Renal cortex interstitium (tissue), 15 donors: ENCODE data around the gene PCDH11X. TPM values are rescaled to one million over a fixed set of nuclear protein-coding genes. Genes with fewer than 3 reads are reported as not detected.
"Not testable (repeated sequence)": the region's sequence is repeated elsewhere in the genome, so short reads cannot be mapped to it uniquely, and the experiment has no call there.

ENCODE experiments used
- DNase-seq, 11 donors: peaks; one replicate each; pipeline ENCODE4 v3.0.0-alpha.2; 2013; ENCODE audit warnings: low read depth in 9 of 11, low spot score in 4 of 11; ENCODE audit errors: extremely low read depth in 1 of 11
- long read RNA-seq, 16 experiments: transcript quantifications; one replicate each; lab custom pipeline, GENCODE V29; 2026
- polyA plus RNA-seq, 3 donors: library from polyadenylated mRNA; unstranded; fragments of 120-200 nt; gene quantifications; one replicate each; pipeline ENCODE4 v1.2.1, GENCODE V29; 2013; ENCODE audit not compliant: insufficient read length in 3 of 3

Gene PCDH11X
- under 1 TPM; 0.06 to 0.36 (median 0.09) TPM for polyA plus RNA-seq
- long read RNA-seq, donor 1: 0 reads
- long read RNA-seq, donor 2: 0 reads
- long read RNA-seq, donor 3: 0 reads
- long read RNA-seq, donor 4: 0 reads
- long read RNA-seq, donor 5: 0 reads
- long read RNA-seq, donor 6: 0 reads
- long read RNA-seq, donor 7: 0 reads
- long read RNA-seq, donor 8: 0 reads
- long read RNA-seq, donor 9: 0 reads
- long read RNA-seq, donor 10: 0 reads
- long read RNA-seq, donor 11: 0 reads
- long read RNA-seq, donor 12: 0 reads
- long read RNA-seq, donor 13: 0 reads
- long read RNA-seq, donor 14: 0 reads
- long read RNA-seq, donor 15: 0 reads
- long read RNA-seq, donor 16: 0 reads

DNA sequence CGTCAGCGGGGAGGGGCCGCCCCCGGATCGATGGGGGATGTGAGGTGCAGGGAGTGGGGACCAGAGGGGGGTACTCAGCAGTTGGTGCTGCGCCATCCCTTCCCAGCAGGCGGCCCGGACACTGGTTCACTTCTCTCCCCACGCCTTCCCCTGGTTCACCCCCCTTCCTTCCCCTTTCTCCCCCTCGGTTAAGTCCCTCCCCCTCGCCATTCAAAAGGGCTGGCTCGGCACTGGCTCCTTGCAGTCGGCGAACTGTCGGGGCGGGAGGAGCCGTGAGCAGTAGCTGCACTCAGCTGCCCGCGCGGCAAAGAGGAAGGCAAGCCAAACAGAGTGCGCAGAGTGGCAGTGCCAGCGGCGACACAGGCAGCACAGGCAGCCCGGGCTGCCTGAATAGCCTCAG lies at the start of gene PCDH11X:
TSS of gene PCDH11X (plus strand) at position 241 of the 400 bp plus-strand sequence. CDS start 56,130 bp downstream, outside the sequence.
- DNase-seq: peak in 3 of 11 donors; percentile 0 to 7 (median 7)

- DNase-seq: not testable (repeated sequence)
These were observed 31.7 kb upstream of the PCDH11X start for GRCh38 chrX:91747446-91747845.

- DNase-seq: not testable (repeated sequence)
These were observed 26.2 kb upstream of the PCDH11X start for GRCh38 chrX:91753022-91753421.

- DNase-seq: not testable (repeated sequence)
These were observed 8.3 kb upstream of the PCDH11X start for GRCh38 chrX:91770619-91771488.

GRCh38 chrX:91773943-91774342 lies 5.2 kb upstream of the PCDH11X start:
- not testable (repeated sequence) for DNase-seq

- not testable (repeated sequence) for DNase-seq
These were observed 833 bp downstream of the PCDH11X start for GRCh38 chrX:91780008-91780407.

- not testable (repeated sequence) for DNase-seq
These were observed 1.5 kb downstream of the PCDH11X start for GRCh38 chrX:91780698-91781097.

DNA sequence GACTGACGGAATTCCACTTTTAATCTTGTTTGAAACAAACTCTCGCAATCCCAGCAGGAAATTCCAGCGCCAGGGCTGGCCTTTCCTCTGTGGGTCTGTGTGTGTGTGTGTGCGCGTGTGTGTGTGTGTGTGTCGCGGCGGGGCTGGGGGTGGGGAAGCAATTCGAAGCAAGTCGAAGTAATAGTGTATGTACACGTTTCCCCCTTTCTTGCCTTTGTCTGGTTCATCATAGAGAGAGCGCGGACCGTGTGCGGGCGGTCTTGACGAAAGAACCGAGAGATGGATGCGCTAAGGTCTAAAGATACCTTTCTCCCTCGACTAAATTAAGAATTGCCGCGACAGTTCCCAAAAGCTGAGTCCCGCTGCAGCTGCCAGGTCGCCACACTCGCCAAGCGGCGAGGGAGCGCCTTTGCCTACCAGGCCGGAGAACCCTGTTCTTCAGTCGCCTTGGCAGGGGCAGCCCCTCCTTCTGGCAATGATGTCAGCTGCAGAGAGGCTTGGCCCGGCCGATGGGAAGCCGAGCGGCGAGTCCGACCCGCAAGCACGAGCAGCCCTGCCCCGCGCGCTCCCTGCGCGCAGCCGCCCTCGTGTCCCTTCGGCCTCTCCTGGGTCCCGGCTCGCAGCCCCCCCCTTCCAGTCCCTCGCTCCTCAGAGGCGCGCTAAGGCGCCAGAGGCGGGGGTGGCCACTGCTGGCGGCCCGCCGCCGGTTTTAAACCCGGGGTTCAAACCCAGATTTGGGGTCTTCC lies 2.6 kb downstream of the PCDH11X start:
- DNase-seq: not testable (repeated sequence)

DNA sequence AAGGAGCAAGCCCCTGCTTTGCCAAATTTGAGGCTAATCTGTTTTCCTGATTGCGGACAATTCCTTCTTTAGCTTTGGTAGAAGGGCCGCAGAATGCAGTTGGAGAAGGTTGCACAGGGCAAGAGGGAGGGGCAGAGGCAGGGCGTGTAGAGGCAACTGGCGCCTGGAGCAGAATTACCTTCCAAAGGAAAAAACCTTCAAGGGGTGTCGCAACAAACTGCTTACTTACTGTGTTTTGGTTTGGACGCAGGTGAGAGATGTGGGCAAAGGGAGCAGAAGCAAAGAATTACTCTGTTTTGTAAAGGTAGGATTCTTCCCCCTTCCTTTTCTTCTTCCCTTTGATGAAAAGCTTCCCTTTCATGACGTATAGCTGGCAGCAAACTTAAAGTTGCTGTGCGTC lies 3.6 kb downstream of the PCDH11X start:
- DNase-seq: not testable (repeated sequence)

DNA sequence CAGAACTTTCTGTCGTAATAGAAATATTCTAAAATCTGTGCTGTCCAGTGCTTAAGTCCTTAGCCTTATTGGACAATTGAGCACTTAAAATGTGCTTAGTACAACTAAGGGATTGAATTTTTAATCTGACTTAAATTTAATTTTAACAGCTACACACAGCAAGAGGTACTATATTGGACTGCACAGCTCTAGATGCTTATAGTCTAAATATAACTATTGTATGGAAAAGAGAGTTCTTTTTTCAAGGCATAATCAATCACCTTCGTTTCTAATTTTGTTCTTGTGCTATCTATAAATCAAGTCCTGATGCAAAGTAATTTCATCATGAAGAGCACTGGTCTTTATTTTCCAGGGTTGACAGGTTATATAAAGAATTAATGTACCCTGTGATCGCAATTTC lies 38.4 kb downstream of the PCDH11X start:
- not testable (repeated sequence) for DNase-seq

DNA sequence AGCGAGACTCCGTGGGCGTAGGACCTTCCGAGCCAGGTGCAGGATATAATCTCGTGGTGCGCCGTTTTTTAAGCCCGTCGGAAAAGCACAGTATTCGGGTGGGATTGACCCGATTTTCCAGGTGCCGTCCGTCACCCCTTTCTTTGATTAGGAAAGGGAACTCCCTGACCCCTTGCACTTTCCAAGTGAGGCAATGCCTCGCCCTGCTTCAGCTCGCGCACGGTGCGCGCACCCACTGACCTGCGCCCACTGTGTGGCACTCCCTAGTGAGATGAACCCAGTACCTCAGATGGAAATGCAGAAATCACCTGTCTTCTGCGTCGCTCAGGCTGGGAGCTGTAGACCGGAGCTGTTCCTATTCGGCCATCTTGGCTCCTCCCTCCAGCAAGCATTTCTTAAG lies 46.1 kb downstream of the PCDH11X start:
- not testable (repeated sequence) for DNase-seq
